Karpas-422 (cell line): ENCODE measurements around the gene TMF1. TPM values are rescaled to one million over a fixed set of nuclear protein-coding genes. Genes with fewer than 3 reads are reported as not detected.
A peak's percentile ranks its signal among the peaks of the same experiment; 100 is the strongest.

Experiments used
- DNase-seq: peaks from one replicate; pipeline ENCODE4 v3.0.0-alpha.2; 2015
- H2AFZ ChIP-seq: fragments of 200-600 bp; sonication (generic); 2 replicates; pipeline ENCODE4 v1.6.1; 2014; ENCODE audit warnings: antibody characterized with exemption, low read length, mixed read lengths
- H3K27ac ChIP-seq: fragments of 200-600 bp; sonication (generic); 2 replicates; pipeline ENCODE4 v1.5.1; 2014; ENCODE audit warnings: mild to moderate bottlenecking, low read length, moderate library complexity
- H3K27me3 ChIP-seq: fragments of 200-600 bp; sonication (generic); 2 replicates; pipeline ENCODE4 v1.6.1; 2014; ENCODE audit warnings: low read length, mixed read lengths
- H3K36me3 ChIP-seq: fragments of 200-600 bp; sonication (generic); 2 replicates; pipeline ENCODE4 v1.6.1; 2014; ENCODE audit warnings: low read length, mixed read lengths; ENCODE audit not compliant: insufficient read depth
- H3K4me1 ChIP-seq: fragments of 200-600 bp; sonication (generic); 2 replicates; pipeline ENCODE4 v1.6.1; 2014; ENCODE audit warnings: mild to moderate bottlenecking, low read length, mixed read lengths
- H3K4me2 ChIP-seq: fragments of 200-600 bp; sonication (generic); 2 replicates; pipeline ENCODE4 v1.6.1; 2014; ENCODE audit warnings: low read length, low read depth, mild to moderate bottlenecking; ENCODE audit not compliant: poor library complexity, severe bottlenecking
- H3K4me3 ChIP-seq: fragments of 200-600 bp; sonication (generic); 2 replicates; pipeline ENCODE4 v1.5.1; 2014; ENCODE audit warnings: mild to moderate bottlenecking, antibody characterized with exemption, low read length, mixed read lengths
- H3K79me2 ChIP-seq: fragments of 200-600 bp; sonication (generic); 2 replicates; pipeline ENCODE4 v1.6.1; 2014; ENCODE audit warnings: mild to moderate bottlenecking, low read length, mixed read lengths
- H3K9ac ChIP-seq: fragments of 200-600 bp; sonication (generic); 2 replicates; pipeline ENCODE4 v1.6.0; 2014; ENCODE audit warnings: low read length
- H3K9me2 ChIP-seq: fragments of 200-600 bp; sonication (generic), shearing (Covaris generic); replicated peaks from 2 replicates; pipeline ENCODE4 v1.6.0; 2014; ENCODE audit warnings: mild to moderate bottlenecking, low read length, moderate library complexity; ENCODE audit not compliant: insufficient read depth
- H3K9me3 ChIP-seq: fragments of 300-700, 200-600 bp; sonication (generic); 2 replicates; pipeline ENCODE4 v1.6.1; 2014; ENCODE audit warnings: low read length, mixed read lengths
- H4K20me1 ChIP-seq: fragments of 200-600 bp; sonication (generic); 2 replicates; pipeline ENCODE4 v1.6.1; 2014; ENCODE audit warnings: mild to moderate bottlenecking, antibody characterized with exemption, low read length, low read depth; ENCODE audit not compliant: insufficient read depth
- small RNA-seq: library from RNA; depleted of rRNA; stranded (forward); fragments of <200 nt; gene quantifications from one replicate; pipeline ENCODE3, GENCODE V24; 2014
- total RNA-seq: library from RNA; depleted of rRNA; stranded (reverse); fragments of >200 nt; shearing (Covaris generic); gene quantifications from 2 replicates; pipeline ENCODE4 v1.2.3, GENCODE V29; 2014; ENCODE audit warnings: low replicate concordance; rRNA removed

Gene TMF1
- total RNA-seq, 1 experiment from 2014 or later, result 25.2 TPM

- Histone ChIP-seq H3K4me3 (no peak overlapping the region), H3K79me2 (no peaks in the 10 kb centered on the region), H3K9me2 (no peaks in the 10 kb centered on the region), H3K27ac (no peak overlapping the region), H4K20me1 (no peaks in the 10 kb centered on the region), H3K36me3 (no peaks in the 10 kb centered on the region), H2AFZ (no peak overlapping the region), H3K27me3 (no peaks in the 10 kb centered on the region), H3K4me1 (no peaks in the 10 kb centered on the region), H3K9me3 (no peaks in the 10 kb centered on the region), H3K9ac (no peak overlapping the region), H3K4me2 (no peak overlapping the region)
- peak; percentile 88 for DNase-seq
Measured at GRCh38 chr3:68972358-68972979, 79.7 kb downstream of the TMF1 start.

Small RNA genes within 50 kb of the gene (small RNA-seq; reads per million reads assigned to genes)
- gene MIR3136, result 0.40 reads per million, percentile 3 among the genes with 10 or more reads in this experiment

Other genes with a start within 250 kb of the TMF1 start
- gene TAFA4, start 119.8 kb downstream of the TMF1 start, total RNA-seq, result not detected in 2 replicates
- 18.5 and 49.9 TPM in 2 replicates for gene EOGT, start 38.6 kb downstream of the TMF1 start, total RNA-seq
- 58.8 and 83.2 TPM in 2 replicates for gene UBA3, start 28.0 kb upstream of the TMF1 start, total RNA-seq
- gene ARL6IP5, start 32.6 kb upstream of the TMF1 start, total RNA-seq, result 16.6 and 40.7 TPM in 2 replicates
- gene LMOD3, start 70.3 kb upstream of the TMF1 start, total RNA-seq, result not detected in 2 replicates